ENCODE data around the gene MRAP2. TPM values are rescaled to one million over a fixed set of nuclear protein-coding genes. Genes with fewer than 3 reads are reported as not detected.

MRAP2 gene
- total RNA-seq, 1 experiment from 2014 or later, result 4.9 TPM

DNA sequence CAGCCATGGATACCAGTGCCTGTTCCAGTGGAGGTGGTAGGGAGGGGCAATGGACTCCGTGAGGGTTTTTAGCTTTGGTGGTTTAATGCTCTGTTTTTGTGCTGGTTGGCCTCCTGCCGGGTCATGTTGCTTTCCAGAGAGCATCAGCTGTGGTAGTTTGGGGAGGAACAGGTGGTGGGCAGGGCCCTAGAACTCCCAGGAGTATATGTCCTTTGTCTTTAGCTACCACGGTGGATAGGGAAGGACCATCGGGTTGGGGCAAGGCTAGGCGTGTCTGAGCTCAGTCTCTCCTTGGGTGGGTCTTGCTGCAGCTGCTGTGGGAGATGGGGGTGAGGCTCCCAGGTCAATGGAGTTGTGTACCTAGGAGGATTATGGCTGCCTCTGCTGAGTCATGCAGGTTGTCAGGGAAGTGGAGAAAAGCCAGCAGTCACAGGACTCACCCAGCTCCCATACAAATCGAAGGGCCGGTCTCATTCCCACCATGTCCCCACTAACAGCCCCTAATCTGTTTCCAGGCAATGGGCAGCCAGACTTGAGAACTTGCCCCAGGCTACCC lies 38.9 kb downstream of the MRAP2 start (continued):
- TF ChIP-seq, protein P1, sequence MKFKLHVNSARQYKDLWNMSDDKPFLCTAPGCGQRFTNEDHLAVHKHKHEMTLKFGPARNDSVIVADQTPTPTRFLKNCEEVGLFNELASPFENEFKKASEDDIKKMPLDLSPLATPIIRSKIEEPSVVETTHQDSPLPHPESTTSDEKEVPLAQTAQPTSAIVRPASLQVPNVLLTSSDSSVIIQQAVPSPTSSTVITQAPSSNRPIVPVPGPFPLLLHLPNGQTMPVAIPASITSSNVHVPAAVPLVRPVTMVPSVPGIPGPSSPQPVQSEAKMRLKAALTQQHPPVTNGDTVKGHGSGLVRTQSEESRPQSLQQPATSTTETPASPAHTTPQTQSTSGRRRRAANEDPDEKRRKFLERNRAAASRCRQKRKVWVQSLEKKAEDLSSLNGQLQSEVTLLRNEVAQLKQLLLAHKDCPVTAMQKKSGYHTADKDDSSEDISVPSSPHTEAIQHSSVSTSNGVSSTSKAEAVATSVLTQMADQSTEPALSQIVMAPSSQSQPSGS (CRISPR knock-in tag; IDR thresholded peaks at IDR 0.05; ENCODE audit: borderline replicate concordance, low read depth), result no peak
- TF ChIP-seq ESRRA (CRISPR knock-in tag; IDR thresholded peaks at IDR 0.05; ENCODE audit: borderline replicate concordance) (no peak), ZBTB21 (CRISPR knock-in tag; IDR thresholded peaks at IDR 0.05; ENCODE audit: borderline replicate concordance) (no peak), ZNF396 (CRISPR knock-in tag; IDR thresholded peaks at IDR 0.05; ENCODE audit: borderline replicate concordance) (no peak), IRF2 (CRISPR knock-in tag; IDR thresholded peaks at IDR 0.05; ENCODE audit: borderline replicate concordance, low read depth) (no peak), ZNF121 (CRISPR knock-in tag; IDR thresholded peaks at IDR 0.05) (no peak), ZNF317 (CRISPR knock-in tag; IDR thresholded peaks at IDR 0.05; ENCODE audit: borderline replicate concordance, low read depth) (no peak)
- TF ChIP-seq, protein P2, sequence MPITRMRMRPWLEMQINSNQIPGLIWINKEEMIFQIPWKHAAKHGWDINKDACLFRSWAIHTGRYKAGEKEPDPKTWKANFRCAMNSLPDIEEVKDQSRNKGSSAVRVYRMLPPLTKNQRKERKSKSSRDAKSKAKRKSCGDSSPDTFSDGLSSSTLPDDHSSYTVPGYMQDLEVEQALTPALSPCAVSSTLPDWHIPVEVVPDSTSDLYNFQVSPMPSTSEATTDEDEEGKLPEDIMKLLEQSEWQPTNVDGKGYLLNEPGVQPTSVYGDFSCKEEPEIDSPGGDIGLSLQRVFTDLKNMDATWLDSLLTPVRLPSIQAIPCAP (CRISPR knock-in tag; IDR thresholded peaks at IDR 0.05), result no peak
- TF ChIP-seq, protein P3, sequence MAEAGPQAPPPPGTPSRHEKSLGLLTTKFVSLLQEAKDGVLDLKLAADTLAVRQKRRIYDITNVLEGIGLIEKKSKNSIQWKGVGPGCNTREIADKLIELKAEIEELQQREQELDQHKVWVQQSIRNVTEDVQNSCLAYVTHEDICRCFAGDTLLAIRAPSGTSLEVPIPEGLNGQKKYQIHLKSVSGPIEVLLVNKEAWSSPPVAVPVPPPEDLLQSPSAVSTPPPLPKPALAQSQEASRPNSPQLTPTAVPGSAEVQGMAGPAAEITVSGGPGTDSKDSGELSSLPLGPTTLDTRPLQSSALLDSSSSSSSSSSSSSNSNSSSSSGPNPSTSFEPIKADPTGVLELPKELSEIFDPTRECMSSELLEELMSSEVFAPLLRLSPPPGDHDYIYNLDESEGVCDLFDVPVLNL (CRISPR knock-in tag; IDR thresholded peaks at IDR 0.05; ENCODE audit: borderline replicate concordance, low read depth), result no peak
- TF ChIP-seq, protein P4, sequence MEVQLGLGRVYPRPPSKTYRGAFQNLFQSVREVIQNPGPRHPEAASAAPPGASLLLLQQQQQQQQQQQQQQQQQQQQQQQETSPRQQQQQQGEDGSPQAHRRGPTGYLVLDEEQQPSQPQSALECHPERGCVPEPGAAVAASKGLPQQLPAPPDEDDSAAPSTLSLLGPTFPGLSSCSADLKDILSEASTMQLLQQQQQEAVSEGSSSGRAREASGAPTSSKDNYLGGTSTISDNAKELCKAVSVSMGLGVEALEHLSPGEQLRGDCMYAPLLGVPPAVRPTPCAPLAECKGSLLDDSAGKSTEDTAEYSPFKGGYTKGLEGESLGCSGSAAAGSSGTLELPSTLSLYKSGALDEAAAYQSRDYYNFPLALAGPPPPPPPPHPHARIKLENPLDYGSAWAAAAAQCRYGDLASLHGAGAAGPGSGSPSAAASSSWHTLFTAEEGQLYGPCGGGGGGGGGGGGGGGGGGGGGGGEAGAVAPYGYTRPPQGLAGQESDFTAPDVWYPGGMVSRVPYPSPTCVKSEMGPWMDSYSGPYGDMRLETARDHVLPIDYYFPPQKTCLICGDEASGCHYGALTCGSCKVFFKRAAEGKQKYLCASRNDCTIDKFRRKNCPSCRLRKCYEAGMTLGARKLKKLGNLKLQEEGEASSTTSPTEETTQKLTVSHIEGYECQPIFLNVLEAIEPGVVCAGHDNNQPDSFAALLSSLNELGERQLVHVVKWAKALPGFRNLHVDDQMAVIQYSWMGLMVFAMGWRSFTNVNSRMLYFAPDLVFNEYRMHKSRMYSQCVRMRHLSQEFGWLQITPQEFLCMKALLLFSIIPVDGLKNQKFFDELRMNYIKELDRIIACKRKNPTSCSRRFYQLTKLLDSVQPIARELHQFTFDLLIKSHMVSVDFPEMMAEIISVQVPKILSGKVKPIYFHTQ (CRISPR knock-in tag; IDR thresholded peaks at IDR 0.05), result no peak
- TF ChIP-seq, protein P5, sequence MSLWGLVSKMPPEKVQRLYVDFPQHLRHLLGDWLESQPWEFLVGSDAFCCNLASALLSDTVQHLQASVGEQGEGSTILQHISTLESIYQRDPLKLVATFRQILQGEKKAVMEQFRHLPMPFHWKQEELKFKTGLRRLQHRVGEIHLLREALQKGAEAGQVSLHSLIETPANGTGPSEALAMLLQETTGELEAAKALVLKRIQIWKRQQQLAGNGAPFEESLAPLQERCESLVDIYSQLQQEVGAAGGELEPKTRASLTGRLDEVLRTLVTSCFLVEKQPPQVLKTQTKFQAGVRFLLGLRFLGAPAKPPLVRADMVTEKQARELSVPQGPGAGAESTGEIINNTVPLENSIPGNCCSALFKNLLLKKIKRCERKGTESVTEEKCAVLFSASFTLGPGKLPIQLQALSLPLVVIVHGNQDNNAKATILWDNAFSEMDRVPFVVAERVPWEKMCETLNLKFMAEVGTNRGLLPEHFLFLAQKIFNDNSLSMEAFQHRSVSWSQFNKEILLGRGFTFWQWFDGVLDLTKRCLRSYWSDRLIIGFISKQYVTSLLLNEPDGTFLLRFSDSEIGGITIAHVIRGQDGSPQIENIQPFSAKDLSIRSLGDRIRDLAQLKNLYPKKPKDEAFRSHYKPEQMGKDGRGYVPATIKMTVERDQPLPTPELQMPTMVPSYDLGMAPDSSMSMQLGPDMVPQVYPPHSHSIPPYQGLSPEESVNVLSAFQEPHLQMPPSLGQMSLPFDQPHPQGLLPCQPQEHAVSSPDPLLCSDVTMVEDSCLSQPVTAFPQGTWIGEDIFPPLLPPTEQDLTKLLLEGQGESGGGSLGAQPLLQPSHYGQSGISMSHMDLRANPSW (CRISPR knock-in tag; conservative IDR thresholded peaks at IDR 0.05; ENCODE audit: low read depth), result no peak

DNA sequence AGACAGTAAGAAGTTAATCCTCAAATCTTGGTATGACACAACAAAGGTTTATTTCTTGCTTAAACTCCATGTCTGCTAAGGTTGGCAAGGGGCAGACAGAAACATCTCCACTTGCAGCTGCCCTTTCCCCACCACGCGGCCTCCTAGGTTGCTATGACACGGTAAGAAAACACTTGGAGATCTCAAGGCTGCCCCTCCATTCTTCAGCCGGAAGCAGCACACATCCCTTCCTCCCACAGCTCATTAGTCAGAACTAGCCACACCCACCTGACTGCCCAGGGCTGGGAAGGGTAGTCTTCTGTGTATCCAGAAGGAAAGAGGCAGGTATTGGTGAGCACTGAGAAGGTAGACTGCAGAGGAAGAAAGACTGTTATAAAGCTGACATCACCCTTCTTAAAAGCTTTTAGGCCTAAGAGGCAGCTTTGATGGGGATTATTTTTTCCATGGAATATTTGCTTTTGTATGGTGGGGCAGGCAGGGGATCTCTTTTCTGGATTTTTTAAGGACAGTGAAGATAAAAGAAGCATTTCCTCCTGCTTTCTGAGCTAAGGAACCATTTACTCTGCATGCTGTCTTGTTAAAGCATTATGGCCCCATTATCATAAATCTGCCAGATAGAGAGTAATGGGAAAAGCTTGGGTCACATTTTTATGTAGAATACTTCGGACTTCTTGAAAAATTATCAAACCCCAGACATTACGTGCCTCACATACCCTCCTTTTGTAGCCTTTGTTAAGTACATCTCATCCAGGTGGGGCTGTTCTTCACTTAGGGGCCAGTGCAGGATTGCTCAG lies 41.6 kb downstream of the MRAP2 start:
- Mint-ChIP-seq H3K27me3 (ENCODE audit: low read depth) (no peaks in the 10 kb centered on the region; the same call in 1 of the 2 replicates), H3K4me3 (no peak overlapping the region), H3K36me3 (peaks cover 7% of the 10 kb centered on the region; the same call in 1 of the 2 replicates), H3K27ac (peak overlapping the region; percentile 21; the same call in 1 of the 2 replicates), H3K9me3 (peaks cover 27% of the 10 kb centered on the region), H3K4me1 (peaks cover 28% of the 10 kb centered on the region)
- POLR2A ChIA-PET, result no interaction called here
- CTCF ChIA-PET, result interaction anchor here (0.6 to 1.1 kb wide), 2 partner anchors 13 to 53 kb away, joined by 3 read pairs; no protein-coding TSS in a partner anchor
- ATAC-seq (peak; percentile 98), DNase-seq (ENCODE audit: low spot score) (peak; percentile 36)
- TF ChIP-seq, protein P6, sequence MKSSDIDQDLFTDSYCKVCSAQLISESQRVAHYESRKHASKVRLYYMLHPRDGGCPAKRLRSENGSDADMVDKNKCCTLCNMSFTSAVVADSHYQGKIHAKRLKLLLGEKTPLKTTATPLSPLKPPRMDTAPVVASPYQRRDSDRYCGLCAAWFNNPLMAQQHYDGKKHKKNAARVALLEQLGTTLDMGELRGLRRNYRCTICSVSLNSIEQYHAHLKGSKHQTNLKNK (CRISPR knock-in tag; IDR thresholded peaks at IDR 0.05), result no peak
- TF ChIP-seq SOX15 (CRISPR knock-in tag; IDR thresholded peaks at IDR 0.05) (no peak), TCF7 (CRISPR knock-in tag; IDR thresholded peaks at IDR 0.05; ENCODE audit: low read depth) (no peak), KAT7 (CRISPR knock-in tag; IDR thresholded peaks at IDR 0.05; ENCODE audit: borderline replicate concordance) (no peak), ZNF396 (CRISPR knock-in tag; IDR thresholded peaks at IDR 0.05; ENCODE audit: borderline replicate concordance) (no peak), ZNF671 (CRISPR knock-in tag; IDR thresholded peaks at IDR 0.05) (no peak), HMGA2 (CRISPR knock-in tag; IDR thresholded peaks at IDR 0.05) (no peak), ZNF219 (CRISPR knock-in tag; IDR thresholded peaks at IDR 0.05; ENCODE audit: borderline replicate concordance) (no peak)
- TF ChIP-seq, protein P2 (CRISPR knock-in tag; IDR thresholded peaks at IDR 0.05), result no peak
- TF ChIP-seq, protein P7, sequence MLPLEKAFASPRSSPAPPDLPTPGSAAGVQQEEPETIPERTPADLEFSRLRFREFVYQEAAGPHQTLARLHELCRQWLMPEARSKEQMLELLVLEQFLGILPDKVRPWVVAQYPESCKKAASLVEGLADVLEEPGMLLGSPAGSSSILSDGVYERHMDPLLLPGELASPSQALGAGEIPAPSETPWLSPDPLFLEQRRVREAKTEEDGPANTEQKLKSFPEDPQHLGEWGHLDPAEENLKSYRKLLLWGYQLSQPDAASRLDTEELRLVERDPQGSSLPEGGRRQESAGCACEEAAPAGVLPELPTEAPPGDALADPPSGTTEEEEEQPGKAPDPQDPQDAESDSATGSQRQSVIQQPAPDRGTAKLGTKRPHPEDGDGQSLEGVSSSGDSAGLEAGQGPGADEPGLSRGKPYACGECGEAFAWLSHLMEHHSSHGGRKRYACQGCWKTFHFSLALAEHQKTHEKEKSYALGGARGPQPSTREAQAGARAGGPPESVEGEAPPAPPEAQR (CRISPR knock-in tag; IDR thresholded peaks at IDR 0.05), result no peak
- TF ChIP-seq, protein P8, sequence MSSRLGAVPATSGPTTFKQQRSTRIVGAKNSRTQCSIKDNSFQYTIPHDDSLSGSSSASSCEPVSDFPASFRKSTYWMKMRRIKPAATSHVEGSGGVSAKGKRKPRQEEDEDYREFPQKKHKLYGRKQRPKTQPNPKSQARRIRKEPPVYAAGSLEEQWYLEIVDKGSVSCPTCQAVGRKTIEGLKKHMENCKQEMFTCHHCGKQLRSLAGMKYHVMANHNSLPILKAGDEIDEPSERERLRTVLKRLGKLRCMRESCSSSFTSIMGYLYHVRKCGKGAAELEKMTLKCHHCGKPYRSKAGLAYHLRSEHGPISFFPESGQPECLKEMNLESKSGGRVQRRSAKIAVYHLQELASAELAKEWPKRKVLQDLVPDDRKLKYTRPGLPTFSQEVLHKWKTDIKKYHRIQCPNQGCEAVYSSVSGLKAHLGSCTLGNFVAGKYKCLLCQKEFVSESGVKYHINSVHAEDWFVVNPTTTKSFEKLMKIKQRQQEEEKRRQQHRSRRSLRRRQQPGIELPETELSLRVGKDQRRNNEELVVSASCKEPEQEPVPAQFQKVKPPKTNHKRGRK (CRISPR knock-in tag; IDR thresholded peaks at IDR 0.05; ENCODE audit: borderline replicate concordance), result no peak

All from WTC11 (cell line).